MCF 10A (cell line): Measurements from ENCODE around the gene MYH15. TPM values are rescaled to one million over a fixed set of nuclear protein-coding genes. Genes with fewer than 3 reads are reported as not detected.
A peak's percentile ranks its signal among the peaks of the same experiment; 100 is the strongest.

ENCODE experiments used
- BruUV-seq: library from RNA; stranded (reverse); fragments of 400-500 nt; replicated peaks from 2 replicates; lab custom pipeline; 2021; lab: Mats Ljungman, UMichigan
- CTCF ChIA-PET: fragments of 300-600 bp; sonication (Branson Sonifier 250); formaldehyde crosslinking; extraction: SDS; loops from one replicate; lab custom pipeline; 2021; ENCODE audit warnings: antibody characterized with exemption, inconsistent platforms; lab: Yijun Ruan, JAX
- POLR2A ChIA-PET: fragments of 300-600, 350-650 bp; sonication (Branson Sonifier 250); formaldehyde crosslinking; extraction: SDS; loops from one replicate; lab custom pipeline; 2020; ENCODE audit warnings: antibody characterized with exemption, inconsistent platforms; lab: Yijun Ruan, JAX
- DNase-seq: peaks from one replicate; pipeline ENCODE4 v3.0.0-alpha.2; 2018; ENCODE audit not compliant: unreplicated experiment
- H3K27ac Mint-ChIP-seq: one replicate; pipeline ENCODE4 v1.8.0; 2022; ENCODE audit warnings: mild to moderate bottlenecking, low read depth, mixed read lengths; ENCODE audit not compliant: unreplicated experiment
- H3K27me3 Mint-ChIP-seq: one replicate; pipeline ENCODE4 v1.8.0; 2022; ENCODE audit warnings: mixed read lengths; ENCODE audit not compliant: insufficient read depth, unreplicated experiment
- H3K36me3 Mint-ChIP-seq: one replicate; pipeline ENCODE4 v1.8.0; 2022; ENCODE audit warnings: mild to moderate bottlenecking, moderate library complexity, mixed read lengths; ENCODE audit not compliant: insufficient read depth, unreplicated experiment
- H3K4me1 Mint-ChIP-seq: one replicate; pipeline ENCODE4 v1.8.0; 2022; ENCODE audit warnings: mixed read lengths; ENCODE audit not compliant: insufficient read depth, unreplicated experiment
- H3K4me3 Mint-ChIP-seq: one replicate; pipeline ENCODE4 v1.8.0; 2022; ENCODE audit warnings: mild to moderate bottlenecking, moderate library complexity, mixed read lengths; ENCODE audit not compliant: unreplicated experiment
- H3K9me3 Mint-ChIP-seq: one replicate; pipeline ENCODE4 v1.8.0; 2022; ENCODE audit warnings: mixed read lengths; ENCODE audit not compliant: unreplicated experiment
- intact Hi-C: fragments of 100-400 bp; cut with micrococcal nuclease; formaldehyde crosslinking; loops from 2 replicates; pipeline ENCODE4 v1.14.1; 2022
- total RNA-seq: library from RNA; stranded (reverse); gene quantifications from 2 replicates; pipeline ENCODE4 v1.2.3, GENCODE V29; 2022
- TF ChIP-seq, protein P1 (sequence below): fragments of 200-600 bp; IDR thresholded peaks from one replicate; pipeline ENCODE4 v1.8.0; 2022; ENCODE audit warnings: antibody characterized with exemption, mild to moderate bottlenecking; ENCODE audit not compliant: unreplicated experiment

The MYH15 gene
- total RNA-seq, 1 experiment from 2014 or later: 0.19 TPM

DNA sequence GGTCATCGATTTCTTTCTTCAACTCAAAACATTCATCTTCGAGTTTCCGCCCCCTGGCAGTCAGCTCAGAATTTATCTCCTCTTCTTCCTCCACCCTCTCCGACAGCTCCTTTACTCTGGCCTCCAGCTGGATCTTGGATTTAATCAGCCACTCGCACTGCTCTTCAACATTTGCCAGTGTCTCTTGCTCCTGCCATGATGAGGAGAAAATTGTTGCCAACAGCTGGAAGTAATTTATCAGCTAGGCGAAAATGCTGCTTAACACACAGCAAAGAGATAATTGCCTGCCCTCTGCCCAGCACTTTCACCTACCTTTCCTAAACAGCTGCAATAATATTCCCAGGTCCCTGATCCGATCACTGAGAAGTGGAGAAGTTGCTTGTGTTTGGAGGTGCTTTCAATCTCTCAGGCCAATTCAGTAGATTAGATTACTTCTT, 69.3 kb downstream of the MYH15 start:
- DNase-seq: no peak

DNA sequence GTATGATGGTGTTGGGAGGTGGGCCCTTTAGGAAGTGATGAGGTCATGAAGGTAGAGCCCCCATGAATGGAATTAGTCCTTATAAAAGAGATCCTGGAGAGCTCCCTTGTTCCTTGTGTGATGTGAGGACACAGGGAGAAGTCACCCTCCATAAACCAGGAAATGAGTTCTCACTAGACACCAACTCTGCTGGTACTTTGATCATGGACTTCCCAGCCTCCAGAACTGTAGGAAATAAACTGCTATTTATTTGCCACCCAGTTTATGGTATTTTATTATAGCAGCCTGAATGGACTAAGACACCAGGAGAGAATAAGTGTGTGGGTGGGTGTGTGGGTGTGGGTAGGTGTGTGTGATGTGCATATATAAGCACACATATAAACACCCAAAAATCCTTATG, 71.9 kb downstream of the MYH15 start:
- H3K27me3 Mint-ChIP-seq: no peaks in the 10 kb centered on the region
- no peaks in the 10 kb centered on the region for H3K36me3 Mint-ChIP-seq
- no peaks in the 10 kb centered on the region for H3K9me3 Mint-ChIP-seq
- BruUV-seq: no TSS peak
- no peaks in the 10 kb centered on the region for H3K4me1 Mint-ChIP-seq
- POLR2A ChIA-PET: no interaction called here
- no peak overlapping the region for H3K4me3 Mint-ChIP-seq
- CTCF ChIA-PET: interaction anchor here (0.6 to 1.6 kb wide), 4 partner anchors 16 to 511 kb away, joined by 3 to 7 read pairs (median 4); no protein-coding TSS in a partner anchor
- intact Hi-C loops: no loop called here
- no peak overlapping the region for H3K27ac Mint-ChIP-seq
- no peak for DNase-seq
- TF ChIP-seq, protein P1, sequence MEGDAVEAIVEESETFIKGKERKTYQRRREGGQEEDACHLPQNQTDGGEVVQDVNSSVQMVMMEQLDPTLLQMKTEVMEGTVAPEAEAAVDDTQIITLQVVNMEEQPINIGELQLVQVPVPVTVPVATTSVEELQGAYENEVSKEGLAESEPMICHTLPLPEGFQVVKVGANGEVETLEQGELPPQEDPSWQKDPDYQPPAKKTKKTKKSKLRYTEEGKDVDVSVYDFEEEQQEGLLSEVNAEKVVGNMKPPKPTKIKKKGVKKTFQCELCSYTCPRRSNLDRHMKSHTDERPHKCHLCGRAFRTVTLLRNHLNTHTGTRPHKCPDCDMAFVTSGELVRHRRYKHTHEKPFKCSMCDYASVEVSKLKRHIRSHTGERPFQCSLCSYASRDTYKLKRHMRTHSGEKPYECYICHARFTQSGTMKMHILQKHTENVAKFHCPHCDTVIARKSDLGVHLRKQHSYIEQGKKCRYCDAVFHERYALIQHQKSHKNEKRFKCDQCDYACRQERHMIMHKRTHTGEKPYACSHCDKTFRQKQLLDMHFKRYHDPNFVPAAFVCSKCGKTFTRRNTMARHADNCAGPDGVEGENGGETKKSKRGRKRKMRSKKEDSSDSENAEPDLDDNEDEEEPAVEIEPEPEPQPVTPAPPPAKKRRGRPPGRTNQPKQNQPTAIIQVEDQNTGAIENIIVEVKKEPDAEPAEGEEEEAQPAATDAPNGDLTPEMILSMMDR: no peak

More for the DNA sequence above, 69.3 kb downstream of the MYH15 start:
- no peak overlapping the region for H3K4me3 Mint-ChIP-seq
- TF ChIP-seq, protein P1: no peak
- H3K27ac Mint-ChIP-seq: no peak overlapping the region
- CTCF ChIA-PET: interaction anchor here (1.5 kb wide), 1 partner anchor 37 kb away, joined by 4 read pairs; no protein-coding TSS in a partner anchor
- intact Hi-C loops: no loop called here
- POLR2A ChIA-PET: no interaction called here
- H3K9me3 Mint-ChIP-seq: no peaks in the 10 kb centered on the region
- no TSS peak for BruUV-seq
- no peaks in the 10 kb centered on the region for H3K36me3 Mint-ChIP-seq
- no peaks in the 10 kb centered on the region for H3K4me1 Mint-ChIP-seq
- H3K27me3 Mint-ChIP-seq: no peaks in the 10 kb centered on the region

DNA sequence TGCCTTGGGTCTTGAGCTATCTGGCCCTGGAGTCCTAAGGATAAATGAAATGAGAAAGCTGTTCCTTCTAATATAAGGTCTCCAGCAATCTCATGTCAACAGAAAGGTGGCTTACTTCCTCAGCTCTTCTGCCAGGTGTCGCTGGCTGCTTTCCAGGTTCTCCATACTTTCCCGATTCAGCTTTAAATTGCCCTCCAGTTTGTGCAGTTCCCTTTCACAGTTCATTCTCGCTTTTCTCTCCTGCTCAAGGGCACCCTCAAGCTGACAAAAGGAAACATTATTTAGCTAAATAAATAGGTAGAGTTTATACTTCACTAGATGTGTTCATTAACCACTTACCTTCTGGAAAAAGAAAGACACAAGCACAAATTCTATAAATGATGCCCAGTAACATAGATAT, 73.0 kb downstream of the MYH15 start:
- intact Hi-C loops: no loop called here
- H3K9me3 Mint-ChIP-seq: no peaks in the 10 kb centered on the region
- H3K4me1 Mint-ChIP-seq: no peaks in the 10 kb centered on the region
- BruUV-seq: no TSS peak
- peak; percentile 0 for DNase-seq
- H3K36me3 Mint-ChIP-seq: no peaks in the 10 kb centered on the region
- H3K27ac Mint-ChIP-seq: no peak overlapping the region
- TF ChIP-seq, protein P1: no peak
- POLR2A ChIA-PET: interaction anchor here (0.6 kb wide), 1 partner anchor 448 kb away, joined by 3 read pairs; no protein-coding TSS in a partner anchor
- no peaks in the 10 kb centered on the region for H3K27me3 Mint-ChIP-seq
- CTCF ChIA-PET: interaction anchor here (0.6 to 1.7 kb wide), 11 partner anchors 9 to 789 kb away, joined by 3 to 7 read pairs (median 3); no protein-coding TSS in a partner anchor
- H3K4me3 Mint-ChIP-seq: no peak overlapping the region

DNA sequence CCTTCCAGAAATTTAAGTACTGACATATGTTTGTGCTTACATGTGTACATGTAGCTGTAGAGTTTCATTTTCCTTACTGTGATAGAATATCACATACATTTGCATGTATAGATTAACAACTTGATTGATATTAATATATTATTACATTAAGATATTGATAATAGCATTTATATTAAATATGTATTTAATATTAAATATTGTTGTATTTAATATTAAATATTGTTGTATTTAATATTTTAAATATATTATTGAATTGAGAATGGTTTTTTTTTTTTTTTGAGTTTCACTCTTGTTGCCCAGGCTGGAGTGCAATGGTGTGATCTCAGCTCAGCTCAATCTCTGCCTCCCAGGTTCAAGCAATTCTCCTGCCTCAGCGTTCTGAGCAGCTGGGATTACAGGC, 76.5 kb downstream of the MYH15 start:
- TF ChIP-seq, protein P1: no peak
- POLR2A ChIA-PET: no interaction called here
- Mint-ChIP-seq H3K4me1 (no peaks in the 10 kb centered on the region), H3K27me3 (no peaks in the 10 kb centered on the region), H3K9me3 (no peaks in the 10 kb centered on the region), H3K27ac (no peak overlapping the region), H3K4me3 (no peak overlapping the region), H3K36me3 (no peaks in the 10 kb centered on the region)
- no TSS peak for BruUV-seq
- intact Hi-C loops: no loop called here
- no peak for DNase-seq
- CTCF ChIA-PET: no interaction called here
